HG03108 (cell line): ENCODE results near the gene DACH1.

Experiments used
- ATAC-seq: cut with Tn5 transposase; IDR thresholded peaks from one replicate; pipeline ENCODE4 v1.9.1; 2021; ENCODE audit warnings: moderate library complexity; ENCODE audit not compliant: unreplicated experiment

DACH1 gene

GRCh38 chr13:71448080-71448630 is 418.8 kb downstream of the DACH1 start:
- no peak for ATAC-seq

GRCh38 chr13:71437704-71438103 is 429.3 kb downstream of the DACH1 start:
- ATAC-seq = no peak

GRCh38 chr13:71430681-71431080 is 436.3 kb downstream of the DACH1 start:
- ATAC-seq = no peak

GRCh38 chr13:71417205-71417604 is 449.8 kb downstream of the DACH1 start:
- no peak for ATAC-seq

- no peak for ATAC-seq
These were observed 454.8 kb downstream of the DACH1 start for GRCh38 chr13:71412231-71412630.

- ATAC-seq = no peak
These were observed 458.6 kb downstream of the DACH1 start for GRCh38 chr13:71408416-71408815.

GRCh38 chr13:71399631-71400215 is 467.3 kb downstream of the DACH1 start:
- ATAC-seq = no peak

- no peak for ATAC-seq
These were observed 470.9 kb downstream of the DACH1 start for GRCh38 chr13:71396149-71396548.

- no peak for ATAC-seq
These were observed 472.0 kb downstream of the DACH1 start for GRCh38 chr13:71395053-71395452.

GRCh38 chr13:71394176-71394575 is 472.8 kb downstream of the DACH1 start:
- ATAC-seq = no peak
